NCI-H1092 treated with DMSO at 0.1 percent for 48 hours (cell line): ENCODE data around the gene DPYSL3.

Experiments
- DNase-seq: peaks from one replicate; lab custom pipeline; 2025; lab: John Stamatoyannopoulos, UW

DPYSL3 gene

DNA sequence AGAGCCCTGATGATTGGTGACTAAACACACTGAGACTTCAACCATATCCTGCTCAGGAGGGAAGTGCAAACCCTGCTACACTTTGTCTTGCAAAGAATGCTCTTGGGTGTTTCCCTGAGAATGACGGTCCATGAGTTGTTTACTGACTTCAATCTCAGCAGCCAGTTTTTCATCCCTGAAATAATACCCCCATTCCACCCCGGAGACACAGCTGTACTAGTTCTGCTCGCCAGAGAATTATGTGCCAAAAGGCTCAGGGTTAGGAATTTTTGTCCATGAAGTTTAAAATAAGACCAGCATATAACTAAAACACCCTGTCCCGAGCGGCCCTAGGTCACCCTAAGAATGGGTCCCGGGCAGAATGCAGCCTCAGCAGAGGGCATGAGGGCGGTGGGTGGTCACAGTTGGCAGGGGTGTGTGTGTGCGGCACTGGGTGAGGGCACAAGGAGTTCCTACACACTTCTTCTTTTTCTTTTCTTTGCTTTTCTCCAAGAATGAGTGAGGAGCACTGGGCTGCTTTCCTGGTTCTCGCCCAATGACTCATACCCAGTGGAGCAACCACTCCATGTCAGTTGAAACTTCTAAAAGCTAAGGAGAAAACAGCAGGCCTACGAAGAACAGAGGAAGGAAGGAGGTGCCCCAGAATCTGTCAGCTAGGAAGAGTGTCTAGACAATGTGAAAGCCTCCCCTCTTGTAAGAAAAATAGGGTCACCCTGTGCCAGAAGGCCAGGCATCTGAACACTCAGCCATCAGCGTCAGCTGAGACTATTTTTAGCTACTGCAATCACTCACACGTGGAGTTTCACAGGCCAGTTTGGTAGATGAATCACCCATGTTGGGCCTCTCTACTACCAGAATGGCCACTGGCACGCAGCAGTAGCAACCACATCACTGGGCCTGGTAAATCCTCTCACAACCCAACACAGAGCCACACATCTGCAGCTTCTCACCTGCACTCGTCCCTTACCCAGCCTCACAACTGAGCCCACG lies 105.9 kb downstream of the DPYSL3 start:
- no peak for DNase-seq

DNA sequence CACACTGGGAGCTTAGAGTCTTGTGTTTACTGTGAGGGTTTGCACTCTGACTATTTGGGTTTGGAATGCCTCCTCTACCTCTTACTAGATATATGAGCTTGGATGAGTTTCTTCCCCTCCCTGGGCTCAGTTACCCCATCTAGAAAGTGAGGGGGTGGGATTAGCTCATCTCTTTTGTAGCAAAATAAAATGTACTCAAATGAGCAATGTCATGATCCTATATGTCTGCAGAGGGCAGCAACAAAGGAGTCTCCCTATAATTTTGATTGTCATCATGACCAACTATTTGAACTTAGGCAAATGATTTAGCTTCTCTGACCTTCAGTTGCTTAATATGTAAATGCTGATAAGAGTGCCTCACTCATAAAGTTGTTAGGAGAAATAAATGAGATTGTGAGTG lies 109.0 kb downstream of the DPYSL3 start:
- no peak for DNase-seq

DNA sequence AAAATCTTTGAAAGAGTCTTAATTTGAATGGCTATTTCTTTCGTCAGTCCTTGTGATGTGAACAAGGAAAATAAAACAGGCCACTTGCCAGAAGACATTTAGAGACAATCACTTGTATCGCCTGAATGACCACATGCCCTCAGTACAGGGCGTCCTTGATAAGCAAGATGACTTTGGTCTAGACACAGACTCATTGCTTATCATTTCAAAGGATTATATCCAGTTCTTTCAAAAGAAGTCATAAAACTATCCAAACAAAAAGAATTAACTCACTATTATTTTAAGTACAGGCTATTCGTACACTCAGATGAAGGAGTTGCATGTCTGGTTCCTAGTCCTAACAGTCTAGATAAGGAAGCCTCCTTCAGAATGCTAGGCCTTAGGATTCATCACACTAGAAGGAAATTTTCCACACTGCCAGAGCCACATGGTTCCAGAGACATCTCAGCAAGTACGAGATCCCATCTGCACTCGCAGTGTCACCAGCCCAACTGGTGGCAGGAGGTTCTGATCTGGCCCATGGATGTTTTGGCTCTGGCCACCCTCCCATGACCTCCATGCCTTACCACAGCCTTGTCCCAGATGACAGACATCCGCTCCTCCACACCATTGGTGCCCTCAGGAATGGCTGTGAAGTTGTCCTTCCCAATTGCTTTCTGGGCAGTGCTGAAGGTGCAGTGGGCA lies 109.6 kb downstream of the DPYSL3 start:
- DNase-seq, result no peak

DNA sequence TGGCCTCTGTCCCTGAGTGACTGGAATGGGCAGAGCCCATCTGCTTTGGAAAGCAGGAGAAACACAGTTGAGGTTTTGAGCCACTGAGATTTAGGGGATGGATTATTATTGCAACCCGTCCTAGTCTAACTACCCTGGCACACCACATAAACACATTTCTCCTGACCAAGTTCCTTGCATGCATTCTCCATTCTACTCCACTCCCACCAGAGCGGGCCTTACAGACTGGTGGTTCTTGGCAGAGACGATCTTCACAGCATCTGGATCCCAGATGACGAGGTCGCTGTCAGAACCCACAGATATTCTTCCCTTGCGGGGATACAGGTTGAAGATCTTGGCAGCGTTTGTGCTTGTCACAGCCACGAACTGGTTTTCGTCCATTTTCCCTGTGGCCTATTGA lies 111.0 kb downstream of the DPYSL3 start:
- DNase-seq, result no peak

DNA sequence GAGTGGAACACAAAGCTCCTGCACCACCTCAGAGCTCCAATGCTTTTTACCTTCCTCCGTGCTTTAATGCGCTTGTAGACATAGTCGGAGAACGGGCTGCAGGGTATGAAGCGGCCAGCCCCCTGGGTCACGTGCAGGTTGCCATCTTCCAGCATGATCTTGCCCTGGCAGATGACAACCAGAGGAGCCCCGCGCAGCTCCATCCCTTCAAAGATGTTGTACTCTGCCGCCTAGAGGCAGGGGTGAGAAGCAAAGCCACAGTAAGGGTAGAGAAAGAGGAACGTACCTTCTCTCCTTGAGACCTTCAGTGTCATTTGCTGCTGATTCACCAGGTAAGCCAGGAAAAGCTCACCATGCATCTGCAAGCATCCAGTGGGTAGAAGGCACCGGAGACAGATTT lies 112.3 kb downstream of the DPYSL3 start:
- no peak for DNase-seq

DNA sequence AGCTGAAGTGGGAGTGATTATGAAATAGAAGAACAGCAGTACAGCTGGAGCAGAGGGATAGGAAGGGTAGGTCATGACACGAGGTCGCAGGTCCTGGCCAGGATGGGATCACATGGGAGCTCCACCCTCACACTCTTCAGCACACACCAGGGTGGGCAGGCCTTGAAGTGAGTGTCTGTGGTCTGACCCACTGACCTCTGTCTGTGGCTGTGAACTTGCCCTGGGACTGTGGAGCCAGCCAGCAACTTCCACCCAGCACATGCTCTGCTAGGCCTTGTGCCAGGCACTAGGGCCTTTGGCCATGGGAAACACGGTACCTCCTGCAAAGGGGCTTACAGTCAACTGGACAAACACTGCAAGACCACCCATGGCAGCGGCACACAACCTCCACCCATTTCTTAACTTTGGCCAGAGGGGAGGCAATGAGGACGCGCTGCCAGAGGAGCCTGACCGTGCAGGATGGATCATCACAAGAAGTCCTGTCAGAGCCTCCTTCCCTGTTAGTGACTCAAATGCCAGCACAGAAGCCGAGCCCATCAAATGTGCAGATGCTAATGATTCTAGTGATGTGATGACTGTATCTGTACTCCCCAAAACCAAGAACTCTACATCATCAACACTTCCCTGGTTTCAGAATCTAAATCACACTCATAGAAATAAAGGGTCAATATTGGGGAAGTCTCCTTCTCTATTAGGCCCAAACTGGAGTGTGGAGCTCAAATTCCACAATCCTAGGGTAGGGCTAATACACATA lies 113.6 kb downstream of the DPYSL3 start:
- DNase-seq, result no peak

DNA sequence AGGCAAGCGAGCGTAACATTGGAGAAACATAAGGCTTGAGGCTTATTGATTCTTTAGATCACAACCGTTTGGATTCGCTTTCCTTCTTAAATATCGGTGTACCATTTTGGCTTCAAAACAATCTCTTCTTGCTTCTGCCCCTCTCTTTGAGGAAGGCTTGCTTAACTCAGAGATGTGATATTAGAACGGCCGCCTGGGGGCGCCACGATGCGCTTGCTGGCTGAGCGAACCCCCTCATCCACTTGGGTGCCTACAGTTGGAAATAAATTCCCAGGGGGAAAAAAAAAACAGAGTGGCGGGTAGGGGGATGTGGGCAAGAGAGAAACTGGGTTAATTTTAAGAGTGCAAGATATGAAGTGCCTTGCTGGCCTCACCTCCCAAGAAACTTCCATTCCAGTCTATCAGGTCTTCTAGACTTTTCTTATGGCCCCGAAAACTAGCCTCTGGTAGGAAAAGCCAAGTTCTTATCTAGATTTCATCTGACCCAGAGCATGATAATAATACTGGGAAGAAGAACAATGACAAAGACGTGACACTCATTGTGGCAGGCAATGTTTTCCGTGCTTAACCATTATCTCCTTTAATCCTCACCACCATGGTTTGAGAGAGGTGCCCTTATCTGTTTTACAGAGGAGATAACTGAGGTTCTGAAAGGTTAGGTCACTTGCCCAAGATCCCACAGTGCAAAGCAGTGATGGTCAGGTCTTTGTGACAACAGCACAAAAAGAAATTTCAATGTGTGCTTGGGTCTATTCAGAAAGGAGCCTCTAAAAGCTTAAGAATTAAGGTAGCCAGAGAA lies 115.8 kb downstream of the DPYSL3 start:
- no peak for DNase-seq

DNA sequence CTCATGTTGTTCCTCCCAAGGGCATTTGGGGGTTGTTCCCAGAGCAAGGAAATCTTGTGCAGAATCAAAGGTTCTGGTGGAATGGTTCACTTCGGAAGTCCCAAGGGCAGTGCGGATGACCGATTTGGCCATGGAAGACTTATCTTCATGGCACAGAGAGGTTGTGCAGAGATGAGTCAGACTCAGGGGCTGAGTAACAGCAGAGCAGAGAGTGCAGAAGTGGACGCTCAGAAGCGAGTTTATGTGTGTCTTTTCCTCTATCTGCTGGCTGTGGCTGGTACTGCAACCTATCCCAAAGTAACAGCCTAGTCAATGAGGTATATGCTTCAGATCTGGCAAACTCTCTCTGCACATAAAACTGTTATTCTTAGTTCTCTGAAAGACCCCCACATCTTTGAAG lies 118.1 kb downstream of the DPYSL3 start:
- no peak for DNase-seq

DNA sequence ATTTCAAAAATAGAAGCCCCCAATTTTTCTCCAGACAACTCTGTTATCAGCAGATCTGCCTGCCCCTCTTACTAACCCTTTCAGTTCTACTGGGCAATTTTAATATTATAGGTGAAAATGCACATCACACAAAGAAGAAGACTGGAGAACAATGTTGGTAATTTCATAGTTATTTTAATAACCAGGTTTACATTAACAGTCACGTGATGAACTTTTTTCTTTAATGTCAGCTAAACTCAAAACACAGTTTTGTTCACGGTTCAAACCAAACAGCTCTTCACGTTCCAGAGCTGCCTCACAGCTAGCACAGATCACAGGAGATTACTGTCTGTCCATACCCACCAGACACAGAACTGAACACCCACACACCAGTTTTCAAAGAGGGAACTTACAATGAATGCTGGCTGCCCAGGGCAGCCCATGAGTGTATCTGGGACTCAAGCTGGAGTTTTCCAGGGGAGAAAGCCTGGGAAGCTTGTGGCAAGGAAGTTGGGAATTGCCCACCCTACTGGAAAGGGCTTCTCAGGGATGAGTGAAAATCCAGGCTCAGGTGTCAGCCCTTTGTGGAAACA lies 119.1 kb downstream of the DPYSL3 start:
- no peak for DNase-seq

DNA sequence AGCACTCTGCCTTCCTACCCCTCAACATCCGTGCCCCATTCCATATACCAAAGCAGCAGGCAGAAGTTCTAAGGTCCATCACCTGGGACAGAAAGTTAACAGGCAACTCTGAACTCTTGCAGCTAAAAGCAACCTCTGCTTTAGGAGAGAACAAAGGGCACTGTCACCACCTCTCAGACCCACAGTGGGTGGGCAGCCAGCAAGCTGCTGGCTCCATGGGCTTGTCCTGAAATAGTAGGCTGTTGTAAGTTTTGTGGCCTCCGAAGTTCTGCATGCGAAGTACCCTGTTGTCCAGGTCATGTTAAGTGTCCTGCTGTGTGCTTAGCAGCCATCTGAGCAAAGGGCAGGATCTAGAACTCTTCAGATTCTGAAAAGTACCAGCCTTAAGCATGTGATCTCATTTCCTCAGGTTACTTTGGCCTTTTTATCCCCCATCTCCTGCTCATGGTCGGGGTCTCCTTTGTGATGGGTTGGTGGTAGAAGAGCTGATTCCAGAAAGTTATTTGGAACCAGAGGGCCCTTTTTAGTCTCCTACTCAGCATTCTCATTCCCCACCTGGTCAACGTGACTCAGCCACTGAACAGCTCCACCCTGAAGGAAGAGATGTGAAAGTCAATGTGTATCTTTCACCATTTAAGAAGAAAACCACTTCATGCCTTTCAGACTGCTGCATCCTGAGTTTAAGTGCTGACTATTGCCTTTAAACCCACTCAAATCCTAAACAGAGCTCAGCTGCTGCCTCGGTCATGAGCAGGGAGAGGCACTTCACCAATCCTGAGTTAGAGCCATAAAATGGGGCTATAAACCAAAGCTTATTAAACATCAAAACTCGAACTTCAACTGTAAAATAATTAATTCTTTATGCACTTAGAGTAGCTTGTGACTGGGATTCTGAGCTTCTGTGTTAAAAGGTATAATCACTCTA lies 121.4 kb downstream of the DPYSL3 start:
- DNase-seq, result no peak

DNA sequence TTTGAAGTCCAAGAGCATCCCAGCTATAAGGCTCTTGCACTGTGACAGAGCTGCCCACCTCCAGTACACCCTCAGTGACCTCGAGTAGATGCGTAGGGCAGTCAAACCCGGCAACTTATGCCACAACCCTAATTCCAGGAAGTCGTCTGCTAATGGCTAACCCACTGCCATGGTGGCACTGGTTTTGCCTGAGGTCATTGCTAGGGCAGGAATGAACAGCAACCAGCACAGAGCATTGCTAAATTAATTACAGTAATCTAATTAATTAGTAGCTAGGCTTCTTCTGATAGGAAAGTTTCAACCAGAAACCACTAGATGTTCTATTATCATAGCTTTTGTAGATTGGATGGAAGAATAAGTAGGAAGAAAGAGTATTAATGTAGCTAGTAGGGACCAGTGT lies 122.8 kb downstream of the DPYSL3 start:
- DNase-seq, result no peak

DNA sequence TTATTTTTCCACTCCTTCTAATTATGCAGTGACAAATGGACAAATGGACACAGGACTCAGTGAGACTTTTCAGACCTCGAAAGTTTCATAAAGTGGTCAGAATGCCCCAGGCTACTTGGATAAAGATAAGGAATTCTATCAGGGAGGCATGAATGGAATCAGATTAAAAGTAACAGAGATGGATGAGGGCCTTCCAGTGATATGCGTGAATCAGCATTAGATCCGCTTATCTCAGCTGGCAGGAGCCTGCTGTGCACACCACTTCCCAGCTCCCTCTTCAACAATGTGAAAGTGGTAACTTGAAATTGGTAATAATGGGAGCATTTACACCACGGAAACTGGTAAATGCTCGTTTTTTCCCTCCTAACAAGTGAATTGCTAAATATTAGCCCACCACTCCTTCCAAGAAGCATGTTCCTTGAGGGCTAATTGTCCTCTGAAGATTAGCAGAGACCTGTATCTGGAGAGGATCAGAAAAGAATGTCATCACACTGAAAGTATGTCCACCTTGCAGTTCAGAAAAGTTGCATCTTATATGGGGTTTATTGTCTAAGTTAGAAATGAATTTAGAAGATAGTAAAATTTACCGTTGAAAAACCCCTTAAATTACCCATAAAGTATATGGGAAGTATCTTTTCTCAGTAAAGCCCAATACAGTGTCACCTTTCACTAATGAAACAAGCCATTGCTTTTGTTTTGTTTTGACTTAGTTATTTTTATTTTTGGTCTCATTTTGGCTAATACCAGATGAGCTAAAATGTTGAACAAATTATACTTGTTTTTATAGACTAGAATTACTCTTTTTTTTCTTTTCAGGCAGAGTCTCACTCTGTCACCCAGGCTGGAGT lies 125.3 kb downstream of the DPYSL3 start:
- DNase-seq, result no peak

DNA sequence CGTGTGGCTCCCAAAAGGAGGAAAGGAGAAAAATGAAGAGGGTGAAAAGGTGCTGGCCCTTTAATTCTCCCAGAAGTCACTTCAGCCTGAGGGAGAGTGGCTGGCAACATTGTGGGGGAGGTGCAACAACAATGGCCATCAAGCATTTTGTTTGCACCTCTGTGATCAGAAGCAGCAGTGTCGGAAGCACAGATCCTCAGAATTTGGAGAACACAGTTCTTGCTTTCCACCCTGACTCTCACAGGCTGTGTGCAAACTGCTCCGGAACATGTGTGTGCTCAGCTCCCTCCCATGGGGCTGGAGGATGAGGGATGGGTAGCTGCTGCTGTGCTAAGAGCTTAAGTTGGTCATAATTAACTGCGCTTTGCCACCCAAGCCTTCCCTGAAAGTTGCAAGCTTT lies 127.1 kb downstream of the DPYSL3 start:
- DNase-seq, result no peak

DNA sequence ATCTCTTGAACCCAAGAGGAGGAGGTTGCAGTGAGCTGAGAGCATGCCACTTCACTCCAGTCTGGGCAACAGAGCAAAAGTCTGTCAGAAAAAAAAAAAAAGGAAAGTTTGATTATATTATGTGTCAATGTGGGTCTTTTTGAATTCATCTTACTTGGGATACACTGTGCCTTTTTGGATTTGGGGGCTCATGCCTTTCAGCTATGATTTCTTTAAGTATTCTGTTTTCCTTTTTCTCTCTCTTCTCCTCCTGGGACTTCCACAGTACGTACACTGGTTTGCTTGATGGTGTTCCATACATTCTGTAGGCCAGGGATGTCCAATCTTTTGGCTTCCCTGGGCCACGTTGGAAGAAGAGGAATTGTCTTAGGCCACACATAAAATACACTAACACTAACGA lies 128.3 kb downstream of the DPYSL3 start:
- no peak for DNase-seq

DNA sequence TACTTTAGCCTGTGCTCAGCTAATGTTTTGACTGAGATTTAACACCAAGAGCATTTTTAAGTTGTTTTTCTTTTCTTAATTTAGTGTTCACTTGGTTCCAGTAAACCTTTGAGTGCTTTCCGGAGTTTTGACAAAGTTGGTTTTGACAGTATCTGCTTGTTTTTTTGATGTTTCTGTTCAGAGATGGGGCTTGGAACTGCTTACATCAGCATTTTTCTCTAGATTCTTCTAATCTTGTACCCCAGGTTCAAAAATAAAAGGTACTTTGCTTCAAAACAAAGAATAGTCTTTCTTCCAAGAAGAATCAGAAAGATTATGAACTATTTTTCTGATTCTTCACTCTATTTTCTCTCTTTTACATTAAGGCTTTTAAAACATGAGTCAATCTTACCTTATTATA lies 132.2 kb downstream of the DPYSL3 start:
- no peak for DNase-seq

DNA sequence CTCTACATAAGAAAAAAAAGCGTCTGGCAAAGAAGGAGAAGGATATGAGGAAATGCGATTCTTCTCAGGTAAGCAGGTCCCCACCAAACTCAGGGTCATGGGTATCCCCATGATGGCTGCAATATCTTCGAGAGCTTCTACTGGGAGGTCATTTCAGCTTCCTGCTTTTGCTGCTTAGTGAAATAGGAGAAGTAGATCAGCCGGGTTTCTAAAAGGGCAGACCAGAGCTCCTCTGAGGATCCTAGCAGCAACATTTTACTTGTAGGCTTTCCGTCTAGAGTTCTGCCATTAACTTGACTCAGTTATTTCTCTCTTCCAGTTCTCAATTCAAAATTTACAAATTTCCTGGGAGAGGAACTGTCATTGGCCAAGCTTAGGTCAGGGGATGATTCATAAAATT lies 134.7 kb downstream of the DPYSL3 start:
- DNase-seq, result no peak

DNA sequence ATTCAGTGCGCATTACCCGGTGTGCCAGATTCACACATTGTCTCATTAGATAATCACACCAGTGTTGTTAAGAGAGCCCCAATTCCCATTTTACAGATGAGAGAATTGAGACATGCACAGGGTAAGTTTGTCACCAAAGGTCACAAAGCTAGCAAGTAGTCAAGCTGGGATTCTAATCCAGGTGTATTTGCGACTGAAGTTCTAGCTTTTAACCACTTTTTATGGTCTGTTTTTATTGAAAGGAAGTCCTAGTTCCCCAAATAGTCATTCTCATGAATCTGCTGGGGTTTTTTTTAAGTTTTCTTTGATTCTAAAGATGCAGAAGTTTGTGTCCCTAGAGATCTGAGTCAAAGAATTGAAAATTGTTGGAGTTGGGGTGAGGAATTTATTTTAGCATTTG lies 136.5 kb downstream of the DPYSL3 start:
- no peak for DNase-seq

DNA sequence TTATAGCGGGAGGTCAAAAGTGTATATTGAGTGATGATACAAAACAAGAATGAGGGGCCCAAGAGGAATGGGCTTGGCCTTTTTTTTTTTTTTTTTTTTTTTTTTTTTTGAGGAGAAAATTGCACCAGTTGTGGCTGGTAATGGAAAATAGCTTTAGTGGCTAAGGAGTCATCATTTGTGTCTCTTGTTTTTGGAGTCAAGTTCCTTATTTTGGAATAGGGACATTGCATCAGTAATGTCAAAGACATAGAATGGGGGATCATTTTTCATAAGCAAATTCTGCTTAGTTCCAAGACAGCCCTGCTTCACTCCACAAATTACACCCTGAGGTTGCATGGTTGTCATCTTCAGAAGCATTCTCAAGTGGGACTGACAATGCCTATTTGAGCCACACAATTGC lies 137.7 kb downstream of the DPYSL3 start:
- DNase-seq, result no peak

DNA sequence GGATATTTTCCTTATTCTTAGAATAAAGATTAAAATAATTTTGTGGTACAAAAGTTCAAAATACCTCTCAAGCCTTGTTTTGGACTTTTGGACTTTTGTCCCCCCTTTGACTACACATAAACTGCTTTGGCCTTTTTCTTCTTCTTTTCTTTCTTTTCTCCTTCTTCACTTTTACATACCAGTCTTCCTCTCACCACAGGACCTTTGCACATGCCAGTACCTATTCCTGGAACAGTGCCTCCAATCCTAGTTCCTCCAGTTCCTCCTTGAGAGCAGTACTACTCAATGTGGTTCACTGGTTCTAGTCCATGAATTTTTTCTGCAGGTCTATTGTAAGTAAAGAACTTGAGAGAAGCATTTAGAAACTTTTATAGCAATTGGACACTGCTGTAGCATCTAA lies 138.6 kb downstream of the DPYSL3 start:
- DNase-seq, result no peak
